ENCODE measurements around the gene ADH4. TPM values are rescaled to one million over a fixed set of nuclear protein-coding genes. Genes with fewer than 3 reads are reported as not detected.
A peak's percentile ranks its signal among the peaks of the same experiment; 100 is the strongest.

The ADH4 gene
- total and polyA plus RNA-seq, 9 of the 15 experiments (the other 6 are each of a cell fraction or from before 2014, with no cell fraction given), result not detected

DNA sequence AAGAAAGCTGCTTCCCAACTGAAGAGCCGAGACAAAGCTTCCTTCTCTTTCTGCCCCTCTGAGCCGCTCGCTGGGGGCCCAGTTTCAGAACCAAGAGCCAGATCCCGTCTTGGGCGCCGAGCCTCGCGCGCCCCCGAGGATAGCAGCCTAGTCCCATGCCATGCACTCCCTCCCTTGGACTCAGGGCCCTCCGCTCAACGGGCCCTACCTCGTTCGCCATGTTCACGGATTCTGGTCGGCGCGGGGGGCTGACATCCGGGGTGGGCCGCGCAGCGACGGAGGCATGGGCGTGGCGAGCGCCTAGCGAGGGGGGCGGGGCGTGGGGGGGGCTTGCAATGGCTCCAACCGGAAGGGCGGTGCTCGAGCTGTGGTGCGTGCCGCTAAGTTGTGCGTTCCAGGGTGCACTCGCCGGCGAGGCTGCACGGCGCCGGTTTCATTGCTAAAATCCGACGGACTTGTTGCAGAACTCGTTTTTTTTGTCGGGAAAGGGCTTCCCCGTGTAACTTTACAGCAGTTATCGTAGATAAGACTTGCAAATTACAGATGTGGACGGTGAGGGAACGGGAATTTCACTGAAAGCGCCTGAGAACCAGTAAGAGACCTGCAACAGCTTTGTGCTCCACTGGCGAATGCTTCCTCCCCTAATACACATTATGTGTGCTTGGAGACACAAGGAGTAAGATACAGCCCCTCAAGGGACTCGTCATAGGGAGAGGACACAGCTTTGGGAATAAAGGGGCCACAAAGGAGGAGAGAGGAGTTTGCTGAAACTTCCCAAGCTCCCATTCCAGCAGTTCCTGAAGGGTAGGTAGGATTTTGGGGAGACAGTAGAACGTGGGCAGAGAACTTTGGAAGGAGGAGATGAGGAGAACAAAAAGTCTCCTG, 55.4 kb downstream of the ADH4 start, which contains the start of gene ADH5 (continued):
- TF ChIP-seq CREB1 (IDR thresholded peaks at IDR 0.05), result no peak; the same call in 1 of the 2 replicates
- TF ChIP-seq CREB1 (CRISPR knock-in tag; IDR thresholded peaks at IDR 0.05), result 0 out of 2 replicates have a peak, but pooled peaks have one; percentile 9
- TF ChIP-seq YY1 (IDR thresholded peaks at IDR 0.05; ENCODE audit: borderline replicate concordance in 1 of 3, control insufficient read depth in 1 of 3, extremely low read depth in 1 of 3, insufficient read depth in 3 of 3, insufficient read length in 1 of 3, insufficient replicate concordance in 2 of 3, low read depth in 1 of 3, low read length in 2 of 3), result peak in 2 of 3 experiments; percentile 87 to 89
- no peak for TF ChIP-seq HMG20A (CRISPR knock-in tag; conservative IDR thresholded peaks at IDR 0.05)
- no peak for TF ChIP-seq U2AF2 (optimal IDR thresholded peaks at IDR 0.05; ENCODE audit: low read depth, low read length)
- TF ChIP-seq HNRNPH1 (optimal IDR thresholded peaks at IDR 0.05; ENCODE audit: low read depth, low read length), result no peak
- TF ChIP-seq, protein P1, sequence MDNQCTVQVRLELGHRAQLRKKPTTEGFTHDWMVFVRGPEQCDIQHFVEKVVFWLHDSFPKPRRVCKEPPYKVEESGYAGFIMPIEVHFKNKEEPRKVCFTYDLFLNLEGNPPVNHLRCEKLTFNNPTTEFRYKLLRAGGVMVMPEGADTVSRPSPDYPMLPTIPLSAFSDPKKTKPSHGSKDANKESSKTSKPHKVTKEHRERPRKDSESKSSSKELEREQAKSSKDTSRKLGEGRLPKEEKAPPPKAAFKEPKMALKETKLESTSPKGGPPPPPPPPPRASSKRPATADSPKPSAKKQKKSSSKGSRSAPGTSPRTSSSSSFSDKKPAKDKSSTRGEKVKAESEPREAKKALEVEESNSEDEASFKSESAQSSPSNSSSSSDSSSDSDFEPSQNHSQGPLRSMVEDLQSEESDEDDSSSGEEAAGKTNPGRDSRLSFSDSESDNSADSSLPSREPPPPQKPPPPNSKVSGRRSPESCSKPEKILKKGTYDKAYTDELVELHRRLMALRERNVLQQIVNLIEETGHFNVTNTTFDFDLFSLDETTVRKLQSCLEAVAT (IDR thresholded peaks at IDR 0.05), result peak; percentile 8 to 53; a peak in 2 of 4 replicates
- TF ChIP-seq SAP30 (IDR thresholded peaks at IDR 0.05; ENCODE audit: borderline replicate concordance, insufficient read depth, low read depth, low read length, poor library complexity, severe bottlenecking), result peak; percentile 46
- TF ChIP-seq CSDE1 (IDR thresholded peaks at IDR 0.05), result no peak; a peak in 1 of 4 replicates
- peak; percentile 79 for TF ChIP-seq ZFX (CRISPR knock-in tag; IDR thresholded peaks at IDR 0.05)
- no peak for TF ChIP-seq KAT2B (IDR thresholded peaks at IDR 0.05; ENCODE audit: low read depth, low read length)
- peak; percentile 69; the same call in 1 of the 2 replicates for TF ChIP-seq CREM (IDR thresholded peaks at IDR 0.05; ENCODE audit: low read depth)
- TF ChIP-seq NR2C1 (IDR thresholded peaks at IDR 0.05), result no peak
- TF ChIP-seq NR2C1 (tag; IDR thresholded peaks at IDR 0.05), result no peak
- no peak; the same call in 1 of the 2 replicates for TF ChIP-seq ZNF134 (CRISPR knock-in tag; conservative IDR thresholded peaks at IDR 0.05)
- TF ChIP-seq ARID2 (IDR thresholded peaks at IDR 0.05), result no peak
- TF ChIP-seq BACH1 (tag; IDR thresholded peaks at IDR 0.05), result no peak
- peak; percentile 79 for TF ChIP-seq TAF9B (IDR thresholded peaks at IDR 0.05; ENCODE audit: partially characterized antibody)
- no peak for TF ChIP-seq ZNF3 (CRISPR knock-in tag; IDR thresholded peaks at IDR 0.05)
- TF ChIP-seq, protein P2, sequence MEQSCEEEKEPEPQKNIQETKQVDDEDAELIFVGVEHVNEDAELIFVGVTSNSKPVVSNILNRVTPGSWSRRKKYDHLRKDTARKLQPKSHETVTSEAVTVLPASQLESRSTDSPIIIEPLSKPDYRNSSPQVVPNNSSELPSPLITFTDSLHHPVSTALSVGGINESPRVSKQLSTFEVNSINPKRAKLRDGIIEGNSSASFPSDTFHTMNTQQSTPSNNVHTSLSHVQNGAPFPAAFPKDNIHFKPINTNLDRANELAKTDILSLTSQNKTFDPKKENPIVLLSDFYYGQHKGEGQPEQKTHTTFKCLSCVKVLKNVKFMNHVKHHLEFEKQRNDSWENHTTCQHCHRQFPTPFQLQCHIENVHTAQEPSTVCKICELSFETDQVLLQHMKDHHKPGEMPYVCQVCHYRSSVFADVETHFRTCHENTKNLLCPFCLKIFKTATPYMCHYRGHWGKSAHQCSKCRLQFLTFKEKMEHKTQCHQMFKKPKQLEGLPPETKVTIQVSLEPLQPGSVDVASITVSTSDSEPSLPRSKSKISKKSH (CRISPR knock-in tag; IDR thresholded peaks at IDR 0.05), result no peak
- TF ChIP-seq ZNF23 (CRISPR knock-in tag; IDR thresholded peaks at IDR 0.05), result no peak
- no peak for TF ChIP-seq MTA2 (IDR thresholded peaks at IDR 0.05; ENCODE audit: low read depth)
- TF ChIP-seq TAL1 (IDR thresholded peaks at IDR 0.05), result no peak
- TF ChIP-seq, protein P3, sequence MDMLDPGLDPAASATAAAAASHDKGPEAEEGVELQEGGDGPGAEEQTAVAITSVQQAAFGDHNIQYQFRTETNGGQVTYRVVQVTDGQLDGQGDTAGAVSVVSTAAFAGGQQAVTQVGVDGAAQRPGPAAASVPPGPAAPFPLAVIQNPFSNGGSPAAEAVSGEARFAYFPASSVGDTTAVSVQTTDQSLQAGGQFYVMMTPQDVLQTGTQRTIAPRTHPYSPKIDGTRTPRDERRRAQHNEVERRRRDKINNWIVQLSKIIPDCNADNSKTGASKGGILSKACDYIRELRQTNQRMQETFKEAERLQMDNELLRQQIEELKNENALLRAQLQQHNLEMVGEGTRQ (CRISPR knock-in tag; IDR thresholded peaks at IDR 0.05), result no peak
- TF ChIP-seq SETDB1 (IDR thresholded peaks at IDR 0.05; ENCODE audit: low read length), result no peak
- TF ChIP-seq SMAD3 (CRISPR knock-in tag; conservative IDR thresholded peaks at IDR 0.05), result no peak
- no peak for TF ChIP-seq ZNF561 (CRISPR knock-in tag; conservative IDR thresholded peaks at IDR 0.05)

Data from K562 (cell line).